IPS-NIHi7 (cell line): Measurements from ENCODE around the gene AFF1.
"Not testable (repeated sequence)": the region's sequence is repeated elsewhere in the genome, so short reads cannot be mapped to it uniquely, and the experiment has no call there.

ENCODE experiments used
- DNase-seq: peaks from one replicate; pipeline ENCODE4 v3.0.0; 2012; ENCODE audit warnings: mixed read lengths; ENCODE audit errors: extremely low spot score

AFF1 gene

GRCh38 chr4:87011340-87012034, 76.7 kb downstream of the AFF1 start:
- no peak for DNase-seq

- DNase-seq = no peak
Measured at GRCh38 chr4:87012265-87012953, 77.6 kb downstream of the AFF1 start.

- not testable (repeated sequence) for DNase-seq
Measured at GRCh38 chr4:87012954-87013308, 78.1 kb downstream of the AFF1 start.

DNA sequence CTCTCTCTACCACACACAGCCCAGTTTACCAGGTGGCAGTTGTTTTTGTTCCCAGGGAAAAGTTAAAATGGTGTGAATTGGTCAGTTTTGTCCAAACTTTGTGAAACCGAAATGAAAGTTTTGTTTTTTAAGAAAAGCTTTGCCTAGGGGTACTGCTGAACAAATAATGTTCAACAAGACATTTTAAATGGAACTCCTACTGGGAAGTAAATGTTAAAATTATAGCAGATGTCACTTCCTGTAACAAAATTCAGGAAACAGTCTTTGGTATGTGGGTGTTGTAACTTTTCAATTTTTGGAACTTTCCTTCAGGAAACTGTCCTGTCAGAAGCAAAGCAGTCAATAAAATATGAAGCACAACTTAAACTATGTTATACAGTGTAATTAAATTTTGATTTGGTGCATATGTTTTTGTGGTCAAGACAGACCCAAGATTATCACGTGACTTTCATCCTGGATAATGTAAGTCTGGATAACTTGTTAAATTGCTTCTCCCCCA, 79.5 kb downstream of the AFF1 start:
- no peak for DNase-seq

- DNase-seq = no peak
Measured at GRCh38 chr4:87015416-87015815, 80.6 kb downstream of the AFF1 start.

- DNase-seq = no peak
Measured at GRCh38 chr4:87017580-87018342, 83.0 kb downstream of the AFF1 start.

GRCh38 chr4:87018753-87019152, 83.9 kb downstream of the AFF1 start:
- DNase-seq = no peak

GRCh38 chr4:87019246-87019791, 84.5 kb downstream of the AFF1 start:
- DNase-seq = no peak

GRCh38 chr4:87019898-87020297, 85.1 kb downstream of the AFF1 start:
- no peak for DNase-seq

DNA sequence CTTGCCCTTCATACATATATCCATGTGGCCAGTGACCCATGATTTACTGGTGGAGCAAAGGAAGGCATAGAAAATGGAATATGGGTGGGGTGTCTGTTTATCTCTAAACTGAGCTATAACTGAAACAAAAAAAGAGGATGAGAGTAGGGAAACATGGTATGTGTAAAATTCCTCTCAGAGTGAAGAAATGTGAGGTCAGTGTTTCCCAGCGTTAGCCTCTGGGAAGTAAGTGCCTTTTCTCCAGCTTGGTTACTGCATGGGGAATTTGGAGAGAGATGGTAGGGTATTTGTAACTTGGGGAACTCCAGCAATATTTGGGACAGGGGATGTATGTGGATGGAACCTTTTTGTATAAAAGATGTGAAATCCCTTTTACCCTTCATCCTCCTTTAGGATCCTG, 89.4 kb downstream of the AFF1 start:
- no peak for DNase-seq

DNA sequence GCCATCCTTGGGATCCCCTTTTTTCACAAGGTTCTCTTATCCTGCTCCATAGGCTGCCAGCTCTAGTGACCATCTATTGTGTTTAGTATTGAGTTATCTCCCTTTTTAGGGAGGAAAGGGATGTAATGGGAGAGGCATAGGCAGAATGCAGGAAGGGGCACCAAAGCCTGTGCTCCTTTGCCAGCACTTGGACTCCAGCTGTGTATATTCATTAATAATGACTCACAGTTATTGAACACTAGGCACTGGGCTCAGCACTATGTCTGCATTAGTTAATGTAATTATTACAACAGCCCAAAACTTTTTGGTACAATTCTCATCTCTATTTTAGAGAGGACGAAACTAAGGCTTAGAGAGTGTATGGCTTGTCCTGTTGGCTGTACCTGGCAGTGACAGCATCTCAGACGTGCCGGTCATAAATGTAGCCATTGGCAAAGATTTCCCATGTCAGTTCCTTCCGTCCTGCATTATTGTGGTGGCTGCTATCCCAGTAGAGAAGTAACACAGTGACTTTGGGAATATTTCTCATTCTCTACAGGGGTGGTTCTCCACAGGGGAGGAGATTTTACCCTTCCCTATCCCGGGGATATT, 90.3 kb downstream of the AFF1 start:
- no peak for DNase-seq

DNA sequence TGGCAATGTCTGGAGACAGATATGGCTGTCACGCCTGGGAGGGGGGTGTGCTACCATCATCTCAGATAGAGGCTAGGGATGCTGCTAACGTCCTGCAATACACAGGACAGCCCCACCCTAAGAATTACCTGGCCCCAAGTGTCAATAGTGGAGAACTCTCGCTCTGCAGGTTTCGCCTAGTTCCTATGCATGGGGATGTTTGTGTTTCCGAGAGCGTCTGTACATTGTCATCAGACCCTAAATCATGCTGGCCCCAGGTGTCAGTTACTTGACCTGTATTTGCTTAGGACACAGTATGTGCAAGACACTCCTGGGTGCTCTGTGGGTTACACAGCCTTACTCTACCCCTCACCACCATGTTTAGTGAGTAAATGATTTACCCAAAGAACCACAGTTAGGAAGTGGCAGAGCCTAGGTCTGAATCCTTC, 90.8 kb downstream of the AFF1 start:
- DNase-seq = no peak

- DNase-seq = no peak
Measured at GRCh38 chr4:87026800-87027495, 92.1 kb downstream of the AFF1 start.

- no peak for DNase-seq
Measured at GRCh38 chr4:87029356-87029755, 94.5 kb downstream of the AFF1 start.

DNA sequence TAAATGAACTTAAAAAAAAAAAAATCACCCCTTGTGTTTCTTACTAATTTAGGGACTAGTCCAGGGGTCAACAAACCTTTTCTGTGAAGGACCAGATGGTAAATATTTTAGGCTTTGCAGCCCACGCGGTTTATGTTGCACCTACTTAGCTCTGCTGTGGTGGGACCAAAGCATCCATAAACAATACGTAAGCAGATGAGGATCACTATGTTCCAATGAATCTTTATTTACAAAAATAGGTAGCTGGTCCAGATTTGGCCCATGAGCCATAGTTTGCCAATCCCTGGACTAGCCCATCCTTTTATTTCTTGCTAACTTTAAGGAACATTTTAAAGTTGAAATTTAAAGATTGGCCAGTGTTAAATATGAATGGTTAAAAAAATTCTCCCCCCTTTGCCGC, 95.3 kb downstream of the AFF1 start:
- DNase-seq = no peak

- DNase-seq = no peak
Measured at GRCh38 chr4:87030755-87031441, 96.1 kb downstream of the AFF1 start.

DNA sequence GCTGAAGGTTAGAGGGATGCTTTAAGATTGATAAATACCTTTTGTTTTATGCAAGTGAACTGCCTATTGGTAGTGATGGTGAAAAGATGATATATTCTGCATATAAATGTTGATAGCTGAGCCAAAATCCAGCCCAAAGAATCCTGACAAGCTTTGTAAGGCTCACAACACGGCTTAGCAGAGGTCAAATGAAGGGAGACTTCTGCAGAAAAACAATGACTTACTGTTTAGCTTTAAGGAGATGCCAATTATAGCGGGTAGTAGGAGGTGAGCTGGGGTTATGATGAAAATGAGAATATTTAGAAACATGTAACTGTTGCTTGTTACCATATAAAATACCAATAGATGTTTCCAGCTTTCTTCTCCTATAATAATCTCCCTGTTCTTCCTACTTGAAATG, 97.1 kb downstream of the AFF1 start:
- no peak for DNase-seq

DNA sequence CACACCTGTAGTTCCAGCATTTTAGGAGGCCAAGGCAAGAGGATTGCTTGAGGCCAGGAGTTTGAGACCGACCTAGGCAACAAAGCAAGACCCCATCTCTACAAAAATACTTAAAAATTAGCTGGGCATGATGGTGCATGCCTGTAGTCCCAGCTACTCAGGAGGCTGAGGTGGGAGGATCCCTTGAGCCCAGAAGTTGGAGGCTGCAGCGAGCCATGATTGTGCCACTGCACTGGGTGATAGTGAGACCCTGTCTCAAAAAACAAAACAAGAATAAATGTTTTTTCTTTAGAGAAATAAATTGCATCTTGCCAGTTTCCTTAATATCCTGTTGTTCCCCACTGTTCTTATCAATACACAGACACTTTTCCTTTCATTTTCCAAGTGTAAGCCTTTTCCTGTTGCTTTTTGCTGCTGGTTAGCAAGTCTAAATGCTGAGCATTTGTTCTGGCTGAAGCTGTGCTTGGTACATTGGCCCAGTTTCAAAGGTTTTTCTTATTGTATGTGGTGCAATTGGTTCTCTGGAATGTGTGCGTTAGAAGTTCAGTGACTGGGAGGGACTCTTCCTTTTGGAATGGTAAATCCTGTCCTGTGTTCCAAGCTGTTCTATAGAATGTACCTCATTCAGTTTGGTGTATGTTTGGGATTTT, 98.2 kb downstream of the AFF1 start:
- no peak for DNase-seq

- DNase-seq = peak; percentile 50
Measured at GRCh38 chr4:87033902-87034301, 99.1 kb downstream of the AFF1 start.

DNA sequence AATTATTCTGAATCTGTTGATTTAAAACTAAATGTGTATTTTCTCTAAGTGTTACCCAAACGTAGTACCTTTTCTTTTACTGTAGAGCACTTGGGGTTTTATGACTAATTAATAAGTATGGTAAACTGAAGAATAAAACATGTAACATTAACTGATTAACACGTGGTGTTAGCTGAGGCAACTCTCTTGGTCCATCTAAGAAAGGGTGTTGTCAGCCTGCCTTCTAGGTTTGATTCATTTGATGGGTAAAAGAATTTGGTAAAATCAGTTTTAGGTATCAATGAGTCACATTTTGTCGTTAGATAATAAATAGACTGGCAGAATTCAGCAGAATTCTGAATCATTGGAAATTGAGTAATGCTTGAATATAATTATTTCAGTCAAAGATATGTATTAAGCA, 99.7 kb downstream of the AFF1 start:
- no peak for DNase-seq
